GM19438 (cell line): ENCODE results near the gene RSBN1.
"Not testable (repeated sequence)": the region's sequence is repeated elsewhere in the genome, so short reads cannot be mapped to it uniquely, and the experiment has no call there.

ENCODE experiments used
- ATAC-seq: cut with Tn5 transposase; IDR thresholded peaks from one replicate; pipeline ENCODE4 v1.9.1; 2021; ENCODE audit warnings: low read depth; ENCODE audit not compliant: unreplicated experiment

Gene RSBN1

GRCh38 chr1:113749402-113749801 is 62.9 kb downstream of the RSBN1 start:
- no peak for ATAC-seq

- no peak for ATAC-seq
Measured at GRCh38 chr1:113747376-113747775, 64.9 kb downstream of the RSBN1 start.

GRCh38 chr1:113745425-113745824 is 66.9 kb downstream of the RSBN1 start:
- no peak for ATAC-seq

GRCh38 chr1:113744114-113744513 is 68.2 kb downstream of the RSBN1 start:
- ATAC-seq, result no peak

GRCh38 chr1:113742515-113742914 is 69.8 kb downstream of the RSBN1 start:
- no peak for ATAC-seq

GRCh38 chr1:113734357-113735055 is 77.8 kb downstream of the RSBN1 start:
- ATAC-seq, result no peak

- no peak for ATAC-seq
Measured at GRCh38 chr1:113732802-113733201, 79.5 kb downstream of the RSBN1 start.

GRCh38 chr1:113721010-113721409 is 91.3 kb downstream of the RSBN1 start:
- ATAC-seq, result no peak

GRCh38 chr1:113718621-113719020 is 93.7 kb downstream of the RSBN1 start:
- not testable (repeated sequence) for ATAC-seq

- ATAC-seq, result not testable (repeated sequence)
Measured at GRCh38 chr1:113717506-113717905, 94.8 kb downstream of the RSBN1 start.

GRCh38 chr1:113714606-113715269 is 97.5 kb downstream of the RSBN1 start:
- no peak for ATAC-seq
